GM18951 (cell line): ENCODE results near the gene AMDHD2.
"Not testable (repeated sequence)": the region's sequence is repeated elsewhere in the genome, so short reads cannot be mapped to it uniquely, and the experiment has no call there.

ENCODE experiments used
- POLR2A ChIP-seq: IDR thresholded peaks from 4 replicates; pipeline ENCODE4 v1.6.1; 2011; ENCODE audit warnings: mild to moderate bottlenecking; ENCODE audit not compliant: insufficient read length, insufficient read depth; ENCODE audit errors: extremely low read depth
- in situ Hi-C: fragments of 300-500 bp; cut with MboI; formaldehyde crosslinking; loops from one replicate; pipeline ENCODE4 v1.12.0; 2022; ENCODE audit warnings: low sequenced_read_pairs, mixed read lengths, inconsistent platforms; ENCODE audit not compliant: unreplicated experiment

Gene AMDHD2

DNA sequence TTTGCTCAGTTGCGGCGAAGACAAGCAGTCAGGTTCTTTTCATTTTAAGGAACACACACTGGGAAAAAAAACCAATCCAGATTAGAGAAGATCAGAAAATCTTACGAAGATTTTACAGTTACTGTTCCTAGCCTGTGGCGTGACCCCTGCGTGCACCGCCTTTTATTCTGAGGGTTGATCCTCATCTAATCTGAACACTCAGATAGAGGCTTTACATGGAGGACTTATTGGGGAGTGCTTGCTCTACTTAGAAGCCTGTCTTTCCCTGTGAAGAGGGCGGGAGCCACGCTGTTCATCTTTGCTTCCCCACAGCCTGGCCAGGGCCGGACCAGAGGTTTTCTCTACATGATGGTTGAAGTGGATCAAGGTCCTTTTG lies 43.8 kb upstream of the AMDHD2 start:
- in situ Hi-C loops, result no loop called here
- TF ChIP-seq POLR2A, result no peak

DNA sequence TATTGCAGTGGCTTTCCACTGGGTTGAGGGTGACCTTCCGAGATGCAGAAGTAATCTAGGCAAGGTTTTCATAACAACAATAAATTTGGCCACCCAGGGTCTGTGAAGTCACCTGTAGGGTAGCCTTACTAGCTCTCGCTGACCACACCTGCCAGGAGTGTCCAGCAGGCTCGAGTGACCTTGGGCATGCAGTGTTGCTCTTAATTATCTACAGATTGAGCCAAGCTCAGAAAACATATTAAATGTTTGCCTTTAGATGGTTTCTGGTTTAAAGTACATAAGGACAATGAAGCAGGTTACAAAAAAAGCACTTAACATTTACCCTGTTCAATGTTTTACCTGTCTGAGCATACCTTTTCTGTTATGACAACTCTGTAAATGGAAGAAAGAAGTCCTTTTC lies 43.4 kb upstream of the AMDHD2 start:
- in situ Hi-C loops, result no loop called here
- no peak for TF ChIP-seq POLR2A

DNA sequence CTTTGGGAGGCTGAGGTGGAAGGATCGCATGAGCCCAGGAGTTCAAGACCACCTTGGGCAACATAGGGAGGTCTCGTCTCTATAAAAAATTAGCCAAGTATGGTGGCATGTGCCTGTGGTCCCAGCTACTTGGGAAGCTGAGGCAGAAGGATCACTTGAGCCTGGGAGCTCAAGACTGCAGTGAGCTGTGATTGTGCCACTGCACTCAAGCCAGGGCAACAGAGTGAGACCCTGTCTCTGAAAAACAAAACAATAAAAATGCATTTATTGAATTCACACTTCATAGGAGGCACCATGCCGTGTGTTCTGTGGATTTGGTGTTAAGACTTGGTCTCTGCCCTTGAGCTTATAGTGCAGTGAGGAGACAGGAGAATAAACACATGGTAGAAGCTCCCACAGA lies 42.8 kb upstream of the AMDHD2 start:
- no peak for TF ChIP-seq POLR2A
- in situ Hi-C loops, result no loop called here

DNA sequence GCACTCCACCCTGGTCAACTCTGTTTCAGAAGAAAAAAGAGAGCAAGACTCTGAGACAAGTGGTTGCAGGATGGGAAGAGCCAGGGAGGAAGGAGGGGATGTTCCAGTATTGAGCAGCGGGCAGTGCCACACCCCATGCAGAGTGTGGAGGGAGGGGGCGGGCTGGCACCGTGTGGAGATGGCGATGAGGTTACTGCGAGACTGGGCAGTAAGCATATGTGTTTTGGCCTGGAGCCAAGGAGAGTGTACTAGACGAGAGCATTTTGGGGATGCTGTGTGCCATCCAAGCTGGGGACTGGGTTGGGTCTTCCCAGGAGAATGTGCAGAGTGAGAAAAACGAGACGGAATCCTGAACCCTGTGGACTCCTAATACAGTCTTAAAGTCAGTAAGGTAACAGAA lies 41.9 kb upstream of the AMDHD2 start:
- in situ Hi-C loops, result no loop called here
- TF ChIP-seq POLR2A, result no peak

DNA sequence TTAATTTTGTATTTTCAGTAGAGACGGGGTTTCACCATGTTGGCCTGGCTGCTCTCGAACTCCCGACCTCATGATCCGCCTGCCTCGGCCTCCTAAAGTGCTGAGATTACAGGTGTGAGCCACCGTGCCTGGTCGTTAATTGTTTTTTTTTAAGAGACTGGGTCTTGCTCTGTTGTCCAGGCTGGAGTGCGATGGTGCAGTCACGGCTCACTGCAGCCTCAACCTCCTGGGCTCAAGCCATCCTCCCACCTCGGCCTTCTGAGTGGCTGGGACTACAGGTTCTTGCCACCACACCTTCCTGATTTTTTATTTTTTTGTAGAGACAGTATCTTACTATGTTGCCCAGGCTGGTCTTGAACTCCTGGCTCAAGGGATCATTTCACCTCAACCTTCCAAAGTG lies 40.2 kb upstream of the AMDHD2 start:
- in situ Hi-C loops, result not testable (repeated sequence)

DNA sequence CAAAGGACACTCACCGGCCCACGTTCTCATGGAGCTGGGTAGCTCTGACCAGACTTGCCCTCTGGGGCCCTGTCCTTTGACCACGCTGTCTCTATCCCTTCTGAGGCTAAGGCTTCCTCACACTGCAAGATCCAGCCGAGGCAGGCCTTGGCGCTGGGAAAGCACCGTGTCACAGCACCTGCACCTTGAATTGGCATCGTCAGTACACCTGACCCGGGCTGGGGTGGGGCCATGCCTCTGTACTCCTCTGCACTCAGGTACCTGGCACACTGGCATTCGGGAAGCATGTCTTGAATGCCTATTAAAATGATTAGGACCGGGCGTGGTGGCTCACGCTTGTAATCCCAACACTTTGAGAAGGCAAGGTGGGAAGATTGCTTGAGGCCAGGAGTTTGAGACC lies 39.2 kb upstream of the AMDHD2 start:
- in situ Hi-C loops, result no loop called here
- no peak for TF ChIP-seq POLR2A

DNA sequence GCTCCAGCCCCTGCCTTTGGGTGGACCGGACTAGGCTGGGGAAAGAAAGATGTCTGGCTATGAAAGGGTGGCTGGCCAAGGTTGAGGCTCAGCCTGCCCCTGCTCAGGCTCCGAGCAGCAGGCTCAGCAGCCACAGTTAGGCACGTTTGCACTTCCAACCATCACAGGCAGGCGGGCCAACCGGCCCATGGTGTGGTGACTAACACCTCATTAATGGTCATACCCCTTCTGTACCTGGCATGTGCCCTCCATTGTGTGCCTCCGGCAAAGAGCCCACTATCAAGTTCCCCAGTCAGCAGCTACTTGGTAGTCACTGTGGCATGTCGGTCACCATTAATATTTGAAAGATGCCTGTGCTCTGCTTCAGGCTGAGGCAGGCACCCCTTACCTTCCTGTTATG lies 38.5 kb upstream of the AMDHD2 start:
- TF ChIP-seq POLR2A, result no peak
- in situ Hi-C loops, result no loop called here

DNA sequence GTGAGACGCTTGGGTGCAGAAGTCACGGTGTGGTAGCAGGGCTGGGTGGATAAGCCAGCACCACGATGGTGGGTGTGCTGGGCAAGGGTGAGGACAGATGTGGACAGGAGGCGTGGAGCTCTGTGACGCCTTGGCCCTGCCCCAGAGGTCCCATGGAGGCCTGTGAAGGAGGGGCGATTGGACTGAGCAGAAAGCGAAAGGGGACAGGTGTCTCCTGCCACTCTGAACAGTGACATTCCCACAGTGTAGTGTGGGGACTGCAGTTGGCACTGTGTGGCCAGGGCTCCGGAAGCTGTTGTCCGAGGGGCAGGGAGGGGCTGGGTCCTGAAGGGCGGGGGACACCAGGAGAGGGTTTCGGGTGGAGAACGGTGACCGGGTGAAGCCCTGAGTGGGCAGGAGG lies 37.9 kb upstream of the AMDHD2 start:
- in situ Hi-C loops, result no loop called here
- TF ChIP-seq POLR2A, result no peak

DNA sequence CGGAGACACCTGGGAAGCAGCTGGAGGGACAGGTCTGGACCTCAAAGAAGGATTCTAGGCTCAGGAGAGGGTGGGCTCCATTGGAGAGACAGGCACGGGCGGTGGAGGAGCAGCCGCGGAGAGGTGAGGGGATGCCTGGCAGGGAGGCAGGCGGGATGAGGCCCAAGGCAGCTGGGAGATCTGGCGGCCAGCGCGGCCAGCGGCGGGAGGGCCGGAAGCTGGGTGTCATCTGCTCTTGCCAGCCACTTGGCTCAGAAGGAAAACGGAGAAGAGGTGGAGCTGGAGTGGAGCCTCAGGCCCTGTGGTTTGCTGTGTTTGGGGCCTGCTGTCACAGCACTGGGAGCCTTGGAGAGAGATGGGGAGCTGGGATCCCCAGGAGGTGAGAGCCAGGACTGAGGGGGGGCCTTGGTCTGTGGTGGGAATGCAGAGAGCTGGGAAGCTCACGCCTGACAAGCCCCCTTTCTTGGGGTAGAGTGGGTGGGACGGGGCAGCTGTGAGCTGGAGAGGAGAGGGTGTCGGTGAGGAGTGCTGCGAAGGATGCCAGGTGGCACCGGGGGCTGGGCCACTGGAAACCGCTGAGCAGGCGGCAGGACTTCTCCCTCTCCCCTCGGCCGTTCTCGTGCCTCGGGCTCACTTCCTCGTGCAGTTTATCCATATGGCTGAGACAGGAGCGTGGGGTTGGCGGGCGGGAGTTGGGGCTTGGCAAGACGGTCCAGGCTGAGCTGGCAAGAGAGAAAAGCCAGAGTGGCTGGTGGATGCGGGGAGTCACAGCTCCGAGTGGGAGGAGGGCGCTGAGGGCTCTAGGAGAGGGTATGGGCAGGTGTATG lies 37.2 kb upstream of the AMDHD2 start:
- no peak for TF ChIP-seq POLR2A
- in situ Hi-C loops, result no loop called here

DNA sequence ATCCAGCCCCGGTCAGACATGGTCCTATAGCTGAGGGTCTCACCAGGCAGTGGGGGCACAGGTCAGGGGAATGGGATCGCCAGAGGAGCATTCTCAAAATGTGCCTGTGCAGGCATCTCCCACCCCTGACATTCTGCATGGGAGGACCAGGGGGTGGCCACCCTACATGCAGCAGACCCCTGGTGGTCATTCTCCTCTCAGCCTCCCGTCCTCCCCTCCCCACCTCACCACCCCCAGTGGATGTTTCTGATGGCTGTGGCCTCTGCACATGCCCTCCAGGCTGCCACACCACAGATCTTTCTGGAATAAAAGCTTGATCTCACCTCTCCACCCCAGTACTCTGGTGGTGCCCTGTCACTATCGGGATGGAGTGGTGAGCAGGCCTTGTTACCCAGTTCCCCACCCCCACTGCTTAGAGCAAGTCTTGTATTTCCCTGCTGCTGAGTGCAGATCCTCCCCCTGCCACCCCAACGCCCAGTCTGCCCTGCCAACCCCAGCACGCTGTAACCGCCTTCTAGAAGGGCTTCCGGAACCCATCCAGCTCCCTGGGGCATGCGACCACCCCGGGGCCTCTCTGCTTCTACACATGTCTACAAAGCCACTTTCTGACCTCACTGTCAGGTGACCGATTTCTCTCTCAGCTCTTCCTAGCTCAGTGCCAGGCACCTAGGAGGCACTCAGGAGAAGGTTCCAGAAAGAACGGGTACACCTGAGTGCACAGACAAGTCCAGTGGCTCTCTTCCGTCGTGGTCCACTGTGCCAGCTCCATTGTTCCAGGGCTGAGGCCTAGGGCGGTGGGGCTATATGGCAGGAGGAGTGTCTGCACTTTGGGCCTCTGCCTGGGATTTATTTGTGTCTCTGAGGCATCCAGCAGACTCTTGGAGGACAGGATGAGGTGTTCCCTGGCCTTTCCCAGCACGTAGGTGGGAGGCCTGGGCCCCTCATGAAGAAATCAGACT lies 36.0 kb upstream of the AMDHD2 start:
- TF ChIP-seq POLR2A, result no peak
- in situ Hi-C loops, result no loop called here

DNA sequence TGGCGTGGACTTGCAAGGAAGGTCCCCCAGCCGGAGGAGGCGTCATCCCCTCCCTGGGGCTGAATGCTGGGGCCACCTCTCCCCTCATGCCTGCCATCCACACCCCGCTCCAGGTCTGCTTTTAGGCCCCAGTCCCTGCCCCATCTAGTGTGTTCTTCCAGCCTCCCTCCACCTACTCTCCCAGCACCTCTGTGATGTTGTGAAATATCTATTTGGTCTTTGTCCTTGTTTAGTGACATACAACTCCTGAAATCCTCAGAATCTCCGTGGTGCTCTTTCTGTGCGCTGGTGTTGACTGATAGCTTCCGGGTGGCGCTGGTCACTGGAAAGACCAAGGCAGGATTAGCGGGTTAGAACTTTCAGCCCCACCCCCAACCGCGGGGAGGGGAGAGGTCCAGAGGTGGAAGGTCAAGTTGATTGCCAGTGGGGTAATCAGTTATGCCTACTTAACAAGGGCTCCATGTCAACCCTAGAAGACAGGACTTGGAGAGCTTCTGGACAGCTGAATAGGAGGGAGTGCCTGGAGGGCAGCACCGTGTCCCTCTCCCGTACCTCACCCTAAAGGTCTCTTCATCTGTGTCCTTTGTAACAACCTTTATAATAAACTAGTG lies 35.2 kb upstream of the AMDHD2 start:
- TF ChIP-seq POLR2A, result no peak
- in situ Hi-C loops, result no loop called here

DNA sequence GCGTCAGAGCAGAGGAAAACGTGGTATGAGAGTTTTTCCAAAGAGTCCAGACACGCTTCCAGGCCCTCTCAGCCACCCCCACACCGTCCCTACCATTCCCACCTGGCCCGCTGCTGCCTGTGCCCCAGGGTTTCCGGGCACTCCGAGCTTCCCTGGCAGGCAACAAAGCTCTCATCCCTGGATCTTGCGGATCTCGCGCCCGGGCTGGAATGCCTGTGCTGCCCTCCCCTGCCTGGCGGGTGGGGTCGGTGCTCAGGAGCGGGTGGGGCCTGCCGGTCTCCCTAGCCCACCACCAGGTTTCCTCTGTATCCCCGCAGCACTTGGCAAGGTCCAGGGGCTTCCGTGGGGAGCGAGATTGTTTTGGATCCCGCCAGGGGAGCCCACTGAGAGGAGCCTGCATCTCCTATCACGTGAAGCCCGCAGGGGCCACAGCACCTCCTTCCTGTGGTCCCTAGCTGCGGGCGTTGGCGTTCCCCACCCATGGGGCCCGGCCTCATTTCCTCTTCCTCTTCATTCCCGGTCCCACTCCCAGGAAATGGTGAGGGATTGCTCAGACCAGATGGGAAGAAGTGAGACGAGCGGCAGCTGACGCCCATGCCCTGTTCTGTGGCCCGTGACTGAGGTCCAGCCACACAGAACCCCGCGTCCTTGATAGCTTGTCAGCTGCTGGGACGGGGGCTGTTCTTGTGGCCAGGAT lies 34.2 kb upstream of the AMDHD2 start:
- TF ChIP-seq POLR2A, result no peak
- in situ Hi-C loops, result no loop called here
